Endothelial cell of umbilical vein (primary cell): ENCODE data around the gene PAK2. TPM values are rescaled to one million over a fixed set of nuclear protein-coding genes. Genes with fewer than 3 reads are reported as not detected.

ENCODE experiments used
- BruUV-seq: library from RNA; stranded (reverse); fragments of 400-500 nt; replicated peaks from 2 replicates; lab custom pipeline; 2021; lab: Mats Ljungman, UMichigan
- CTCF ChIA-PET: fragments of 300-600, 350-600 bp; sonication (Branson Sonifier 250); formaldehyde crosslinking; loops from one replicate; lab custom pipeline; 2021; ENCODE audit warnings: antibody characterized with exemption, inconsistent platforms; lab: Charles Lee
- POLR2A ChIA-PET: fragments of 300-600, 350-600 bp; sonication (Branson Sonifier 250); formaldehyde crosslinking; loops from one replicate; lab custom pipeline; 2021; ENCODE audit warnings: antibody characterized with exemption, inconsistent platforms; lab: Charles Lee
- DNase-seq: peaks from one replicate; pipeline ENCODE4 v3.0.0-alpha.2; 2011; ENCODE audit warnings: low read depth, low spot score
- FAIRE-seq: peaks from 2 replicates; lab custom pipeline; 2011; peaks lifted over from hg19 to GRCh38; lab: Jason Lieb, UNC
- H2AFZ ChIP-seq: 2 replicates; pipeline ENCODE4 v1.6.0; 2012; ENCODE audit warnings: low read depth, low read length, control low read depth, inconsistent platforms
- H3K27ac ChIP-seq: 2 replicates; pipeline ENCODE4 v1.5.1; 2011; ENCODE audit warnings: low read depth, mild to moderate bottlenecking, control low read depth, low read length, moderate library complexity; ENCODE audit not compliant: insufficient read depth
- H3K27me3 ChIP-seq, 2 experiments: 2 replicates each; pipeline versions ENCODE4 v1.6.0 to v1.6.1; 2011; ENCODE audit warnings: low read length in 2 of 2, mixed read lengths in 1 of 2; ENCODE audit not compliant: control insufficient read depth in 2 of 2, insufficient read depth in 2 of 2
- H3K36me3 ChIP-seq, 2 experiments: 2 replicates in 1 of 2; 3 replicates in 1 of 2; pipeline ENCODE4 v1.5.1; 2011; ENCODE audit warnings: low read length in 2 of 2, mild to moderate bottlenecking in 1 of 2, moderate library complexity in 1 of 2; ENCODE audit not compliant: control insufficient read depth in 2 of 2, insufficient read depth in 2 of 2; ENCODE audit errors: extremely low read depth in 1 of 2
- H3K4me1 ChIP-seq: 3 replicates; pipeline ENCODE4 v1.5.1; 2011; ENCODE audit warnings: mild to moderate bottlenecking, low read length; ENCODE audit not compliant: control insufficient read depth, insufficient read depth; ENCODE audit errors: extremely low read depth
- H3K4me2 ChIP-seq: 2 replicates; pipeline ENCODE4 v1.6.1; 2011; ENCODE audit warnings: low read length, control low read depth, mixed read lengths; ENCODE audit not compliant: insufficient read depth
- H3K4me3 ChIP-seq, 3 experiments: fragments of 200-600 bp in 1 of 3; sonication (generic), shearing (Covaris generic) in 1 of 3; replicated peaks in 1 of 3; 2 replicates each; pipeline ENCODE4 v1.5.1; 2011 to 2016; ENCODE audit warnings: control low read depth in 3 of 3, low read length in 3 of 3, mild to moderate bottlenecking in 2 of 3, inconsistent platforms in 1 of 3, low read depth in 1 of 3, moderate library complexity in 1 of 3; ENCODE audit not compliant: insufficient read depth in 1 of 3
- H3K79me2 ChIP-seq: 2 replicates; pipeline ENCODE4 v1.6.0; 2012; ENCODE audit warnings: low read length, inconsistent platforms; ENCODE audit not compliant: control insufficient read depth, insufficient read depth
- H3K9ac ChIP-seq: replicated peaks from 2 replicates; pipeline ENCODE3; 2011; ENCODE audit warnings: low read length, control low read depth; ENCODE audit not compliant: insufficient read depth; ENCODE audit errors: extremely low read depth
- H3K9me1 ChIP-seq: replicated peaks from 3 replicates; pipeline ENCODE4 v1.6.0; 2011; ENCODE audit warnings: mild to moderate bottlenecking, low read length; ENCODE audit not compliant: control insufficient read depth, insufficient read depth; ENCODE audit errors: extremely low read depth
- H3K9me3 ChIP-seq: replicated peaks from 2 replicates; pipeline ENCODE4 v1.5.1; 2012; ENCODE audit warnings: low read length, inconsistent platforms; ENCODE audit not compliant: control insufficient read depth, insufficient read depth
- H4K20me1 ChIP-seq: replicated peaks from 2 replicates; pipeline ENCODE3; 2011; ENCODE audit warnings: mild to moderate bottlenecking, low read length; ENCODE audit not compliant: control insufficient read depth, insufficient read depth; ENCODE audit errors: extremely low read depth
- CTCF ChIP-seq, 2 donors: IDR thresholded peaks; 1 replicate in 1 of 2; 2 replicates in 1 of 2; pipeline ENCODE4 v1.5.1; 2011; ENCODE audit warnings: low read length in 2 of 2, mild to moderate bottlenecking in 2 of 2, moderate library complexity in 2 of 2, control low read depth in 1 of 2, inconsistent platforms in 1 of 2, low read depth in 1 of 2; ENCODE audit not compliant: insufficient read depth in 1 of 2; ENCODE audit errors: extremely low read depth in 1 of 2
- EZH2 ChIP-seq: IDR thresholded peaks from 2 replicates; pipeline ENCODE4 v1.6.1; 2012; ENCODE audit warnings: borderline replicate concordance, low read depth, mild to moderate bottlenecking, moderate library complexity, low read length, inconsistent platforms; ENCODE audit not compliant: severe bottlenecking
- FOS ChIP-seq: IDR thresholded peaks from 2 replicates; pipeline ENCODE4 v1.6.1; 2011; ENCODE audit warnings: mild to moderate bottlenecking, low read length, moderate library complexity, borderline replicate concordance; ENCODE audit not compliant: insufficient read depth
- GATA2 ChIP-seq: IDR thresholded peaks from 2 replicates; pipeline ENCODE4 v1.7.0; 2011; ENCODE audit warnings: low read depth, mild to moderate bottlenecking, moderate library complexity, mixed read lengths, low read length; ENCODE audit not compliant: insufficient read length, insufficient read depth
- JUN ChIP-seq: IDR thresholded peaks from 2 replicates; pipeline ENCODE4 v1.6.1; 2011; ENCODE audit warnings: borderline replicate concordance, low read depth; ENCODE audit not compliant: insufficient read length, insufficient read depth
- MAX ChIP-seq: IDR thresholded peaks from 2 replicates; pipeline ENCODE4 v1.6.1; 2011; ENCODE audit not compliant: insufficient read depth, insufficient read length
- MYC ChIP-seq: IDR thresholded peaks from one replicate; pipeline ENCODE4 v1.6.1; 2011; ENCODE audit warnings: mild to moderate bottlenecking, low read depth, low read length
- POLR2A ChIP-seq: IDR thresholded peaks from 2 replicates; pipeline ENCODE4 v1.6.1; 2012; ENCODE audit warnings: low read depth, mild to moderate bottlenecking, control low read depth, low read length
- POLR2AphosphoS5 ChIP-seq: IDR thresholded peaks from 2 replicates; pipeline ENCODE4 v1.6.1; 2012; ENCODE audit warnings: low read depth, mild to moderate bottlenecking, control low read depth, low read length, moderate library complexity; ENCODE audit not compliant: insufficient read depth
- dilution Hi-C: fragments of 300-500 bp; cut with MboI; formaldehyde crosslinking; loops from one replicate; pipeline ENCODE4 v1.15.0; 2019; ENCODE audit warnings: low sequenced_read_pairs; ENCODE audit not compliant: extremely low pct_ligation_motif_present
- intact Hi-C: fragments of 100-400 bp; cut with micrococcal nuclease; formaldehyde crosslinking; loops from one replicate; pipeline ENCODE4 v1.10.0; 2022
- polyA plus RNA-seq, 4 experiments: library from polyadenylated mRNA; depleted of rRNA in 3 of 4; stranded (reverse) in 3 of 4; unstranded in 1 of 4; fragments of >200 nt; gene quantifications; 2 replicates each; pipeline versions ENCODE4 v1.2.1 to v1.2.3, GENCODE V29; 2011 to 2012; ENCODE audit warnings: missing spikeins in 1 of 4
- total RNA-seq: library from RNA; stranded (reverse); gene quantifications from 2 replicates; pipeline ENCODE4 v1.2.3, GENCODE V29; 2021

Gene PAK2
- total and polyA plus RNA-seq, 2 donors (not counting 3 experiments of a cell fraction or from before 2014, with no cell fraction given): 22.6 to 98.9 TPM

- Histone ChIP-seq H3K4me3 (no peak overlapping the region), H3K4me2 (no peak overlapping the region), H3K9me3 (no peaks in the 10 kb centered on the region), H3K27ac (no peak overlapping the region), H3K4me1 (no peaks in the 10 kb centered on the region), H3K36me3 (peaks cover 0 to 2% of the 10 kb centered on the region in 2 experiments), H3K9ac (no peak overlapping the region), H2AFZ (no peak overlapping the region), H3K9me1 (no peaks in the 10 kb centered on the region), H3K27me3 (no peaks in the 10 kb centered on the region), H4K20me1 (peaks cover 4% of the 10 kb centered on the region), H3K79me2 (peaks cover 87% of the 10 kb centered on the region)
- DNase-seq: no peak
- dilution Hi-C loops: no loop called here
- ChIA-PET POLR2A (no interaction called here), CTCF (no interaction called here)
- intact Hi-C loops: no loop called here
- TF ChIP-seq GATA2 (no peak), MYC (no peak), FOS (no peak), MAX (no peak), POLR2AphosphoS5 (no peak), EZH2 (no peak), CTCF (IDR thresholded peaks at IDR 0.05; ENCODE audit: extremely low read depth in 1 of 2, insufficient read depth in 1 of 2, low read depth in 1 of 2, low read length in 2 of 2) (no peak), JUN (no peak), POLR2A (no peak)
- FAIRE-seq: no peak
- BruUV-seq: no TSS peak
Observed at GRCh38 chr3:196749125-196749524, 9.5 kb downstream of the PAK2 start.
